ENCODE data around the gene LBR.

GRCh38 chr1:225361176-225361575 lies 66.7 kb downstream of the LBR start:
- no peak for TF ChIP-seq CTCF (IDR thresholded peaks at IDR 0.05)
- no peak for TF ChIP-seq POLR2A (IDR thresholded peaks at IDR 0.05)

Measured in thyroid gland (tissue), 4 donors.